SJCRH30 (cell line): ENCODE data around the gene NPIPB4. TPM values are rescaled to one million over a fixed set of nuclear protein-coding genes. Genes with fewer than 3 reads are reported as not detected.
A peak's percentile ranks its signal among the peaks of the same experiment; 100 is the strongest.
"Not testable (repeated sequence)": the region's sequence is repeated elsewhere in the genome, so short reads cannot be mapped to it uniquely, and the experiment has no call there.

Source experiments
- DNase-seq, 2 experiments: peaks; one replicate each; pipeline ENCODE4 v3.0.0-alpha.2; 2015 to 2020
- H3K27ac ChIP-seq: fragments of 250-450 bp; sonication (Bioruptor Pico); 2 replicates; pipeline ENCODE4 v1.5.1; 2020; ENCODE audit warnings: mild to moderate bottlenecking, moderate library complexity
- H3K27me3 ChIP-seq: fragments of 250-450 bp; sonication (Bioruptor Pico); 2 replicates; pipeline ENCODE4 v1.5.1; 2020; ENCODE audit warnings: mild to moderate bottlenecking, moderate library complexity
- H3K36me3 ChIP-seq: fragments of 250-450 bp; sonication (Bioruptor Pico); 2 replicates; pipeline ENCODE4 v1.5.1; 2020; ENCODE audit warnings: mild to moderate bottlenecking, moderate library complexity
- H3K4me1 ChIP-seq: fragments of 250-450 bp; sonication (Bioruptor Pico); 2 replicates; pipeline ENCODE4 v1.5.1; 2020; ENCODE audit warnings: mild to moderate bottlenecking, moderate library complexity
- H3K4me3 ChIP-seq: fragments of 250-450 bp; sonication (Bioruptor Pico); 2 replicates; pipeline ENCODE4 v1.5.1; 2020; ENCODE audit warnings: mild to moderate bottlenecking, moderate library complexity
- H3K9me3 ChIP-seq: fragments of 250-450 bp; sonication (Bioruptor Pico); replicated peaks from 2 replicates; pipeline ENCODE4 v1.5.1; 2020; ENCODE audit warnings: mild to moderate bottlenecking, moderate library complexity
- total RNA-seq: library from RNA; depleted of rRNA; stranded (reverse); fragments of >200 nt; shearing (Covaris generic); gene quantifications from 2 replicates; pipeline ENCODE4 v1.2.3, GENCODE V29; 2014; rRNA removed

Gene NPIPB4
- total RNA-seq, 1 experiment from 2014 or later = 19.1 TPM

- not testable (repeated sequence) for H3K4me3 ChIP-seq
These were observed 41.9 kb downstream of the NPIPB4 start for GRCh38 chr16:21815694-21816093.

GRCh38 chr16:21802375-21802663 lies 55.2 kb downstream of the NPIPB4 start:
- not testable (repeated sequence) for DNase-seq, H3K4me3 ChIP-seq, H3K4me1 ChIP-seq, H3K27me3 ChIP-seq, H3K36me3 ChIP-seq, H3K9me3 ChIP-seq, H3K27ac ChIP-seq

More at GRCh38 chr16:21815694-21816093, 41.9 kb downstream of the NPIPB4 start:
- H3K27ac ChIP-seq, H3K4me1 ChIP-seq, H3K9me3 ChIP-seq, H3K36me3 ChIP-seq, H3K27me3 ChIP-seq, DNase-seq: not testable (repeated sequence)

- not testable (repeated sequence) for H3K27ac ChIP-seq, H3K27me3 ChIP-seq, H3K36me3 ChIP-seq, H3K4me1 ChIP-seq, H3K9me3 ChIP-seq, H3K4me3 ChIP-seq
- DNase-seq = peak in 1 of 2 experiments; percentile 35
These were observed 55.8 kb downstream of the NPIPB4 start for GRCh38 chr16:21801538-21802374.

GRCh38 chr16:21798601-21799000 lies 59.0 kb downstream of the NPIPB4 start:
- not testable (repeated sequence) for H3K27ac ChIP-seq, H3K4me1 ChIP-seq, H3K27me3 ChIP-seq, H3K4me3 ChIP-seq, DNase-seq, H3K36me3 ChIP-seq, H3K9me3 ChIP-seq

- H3K27me3 ChIP-seq, H3K9me3 ChIP-seq, DNase-seq, H3K27ac ChIP-seq, H3K36me3 ChIP-seq, H3K4me3 ChIP-seq, H3K4me1 ChIP-seq: not testable (repeated sequence)
These were observed 64.2 kb downstream of the NPIPB4 start for GRCh38 chr16:21793310-21793709.

GRCh38 chr16:21790506-21790905 lies 67.0 kb downstream of the NPIPB4 start:
- not testable (repeated sequence) for H3K27ac ChIP-seq, H3K9me3 ChIP-seq, DNase-seq, H3K36me3 ChIP-seq, H3K4me3 ChIP-seq, H3K4me1 ChIP-seq, H3K27me3 ChIP-seq

Other genes starting within 250 kb of the NPIPB4 start
- not detected in 2 replicates for gene IGSF6, start 205.1 kb downstream of the NPIPB4 start, total RNA-seq
- 0.08 TPM in 1 of 2 replicates, not detected in the other for gene OTOA, start 193.8 kb downstream of the NPIPB4 start, total RNA-seq
- gene UQCRC2, start 95.6 kb upstream of the NPIPB4 start, total RNA-seq = 166 and 169 TPM in 2 replicates
- gene PDZD9, start 143.4 kb upstream of the NPIPB4 start, total RNA-seq = not detected in 2 replicates
- 12.1 and 12.5 TPM in 2 replicates for gene MOSMO, start 150.4 kb upstream of the NPIPB4 start, total RNA-seq
- not detected in 2 replicates for gene VWA3A, start 234.8 kb upstream of the NPIPB4 start, total RNA-seq